Measurements from ENCODE around the gene CNTN5.

Gene CNTN5

DNA sequence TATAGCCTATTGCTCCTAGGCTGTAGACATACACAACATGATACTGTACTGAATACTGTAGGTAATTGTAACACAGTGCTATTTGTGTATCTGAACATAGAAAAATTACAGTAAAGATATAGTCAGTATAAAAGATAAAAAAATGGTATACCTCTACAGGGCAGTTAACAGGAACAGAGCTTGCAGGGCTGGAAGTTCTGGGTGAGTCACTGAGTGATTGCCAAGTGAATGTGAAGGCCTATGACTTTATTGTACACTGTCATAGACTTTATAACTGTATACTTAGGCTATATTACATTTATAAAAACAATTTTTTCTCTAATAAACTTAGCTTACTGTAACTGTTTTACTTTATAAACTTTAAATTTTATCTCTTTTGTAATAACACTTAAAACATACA is 1334.0 kb downstream of the CNTN5 start:
- no peak for DNase-seq

DNA sequence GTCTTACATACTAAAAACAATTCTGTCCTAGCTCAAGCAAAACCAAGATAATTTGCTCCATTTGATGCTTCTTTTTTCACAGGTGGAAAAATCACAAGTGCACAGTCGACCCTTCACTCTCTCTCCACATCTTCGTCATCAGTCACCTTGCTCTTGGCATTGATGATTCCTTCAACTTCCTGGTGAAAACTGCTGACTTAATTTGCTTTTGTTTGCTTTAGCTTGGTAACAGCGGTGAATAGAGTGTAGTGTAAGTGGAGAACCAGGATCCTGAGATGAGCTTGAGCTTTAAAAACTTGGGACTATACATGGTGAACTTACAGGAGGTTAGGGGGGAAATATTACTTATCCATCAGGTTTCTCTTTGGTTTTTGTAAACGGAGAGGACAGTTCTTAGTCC is 1335.3 kb downstream of the CNTN5 start:
- DNase-seq, result no peak

DNA sequence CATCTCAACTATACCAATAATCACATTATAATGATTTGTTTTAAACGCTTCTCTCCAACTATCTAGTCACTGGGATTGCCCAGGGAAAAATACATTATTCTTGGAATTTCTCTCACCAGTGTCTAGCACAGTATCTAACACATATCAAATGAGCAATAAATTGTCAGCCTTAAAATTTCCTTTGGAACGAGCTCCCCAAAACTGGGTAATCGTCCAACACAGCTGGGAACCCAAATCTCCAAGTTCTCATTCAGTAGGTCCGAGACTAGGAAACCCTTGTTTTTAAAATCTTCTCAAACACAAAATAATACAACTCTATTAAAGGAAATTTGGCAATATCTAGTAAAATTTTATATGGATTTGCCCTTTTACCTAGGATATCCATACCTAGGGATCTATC is 1338.5 kb downstream of the CNTN5 start:
- no peak for DNase-seq

DNA sequence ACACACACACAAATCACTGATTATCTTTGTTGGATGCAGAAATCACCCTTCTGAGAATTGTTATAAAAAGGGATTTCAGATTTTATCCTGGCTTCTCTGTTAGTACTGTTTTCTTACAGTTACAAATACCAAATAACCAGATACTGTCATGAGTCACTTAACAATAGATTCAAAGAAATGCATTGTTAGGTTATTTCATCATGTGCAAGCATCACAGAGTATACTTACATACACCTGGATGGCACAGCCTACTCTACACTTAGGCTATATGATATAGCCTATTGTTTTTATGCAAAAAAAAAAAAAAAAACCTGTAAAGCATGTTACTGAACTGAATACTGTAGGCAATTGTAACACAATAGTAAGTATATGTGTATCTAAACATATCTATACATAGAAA is 1347.1 kb downstream of the CNTN5 start:
- no peak for DNase-seq

DNA sequence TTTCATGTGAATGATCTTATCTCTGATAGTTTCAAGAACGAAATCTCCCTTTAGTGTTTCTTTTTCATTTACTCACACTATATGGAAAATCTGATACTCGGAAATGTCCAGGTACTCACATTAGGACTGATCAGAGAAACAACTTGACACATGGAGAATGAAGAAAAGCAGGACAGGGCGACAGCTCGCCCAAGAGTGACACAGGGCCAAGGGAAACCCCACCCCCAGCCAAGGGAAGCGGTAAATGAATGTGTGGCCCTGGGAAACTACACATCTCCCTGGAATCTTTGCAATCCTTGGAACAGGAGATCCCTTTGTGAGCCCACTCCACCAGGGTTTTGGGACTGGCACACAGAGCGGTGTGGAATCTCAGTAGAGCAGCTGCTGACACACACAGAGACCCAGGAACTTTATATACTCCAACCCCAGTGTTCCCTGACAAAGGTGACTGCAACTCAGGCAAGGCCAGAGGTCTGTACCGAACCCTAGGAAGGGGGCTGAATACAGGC is 1362.7 kb downstream of the CNTN5 start:
- DNase-seq, result no peak

DNA sequence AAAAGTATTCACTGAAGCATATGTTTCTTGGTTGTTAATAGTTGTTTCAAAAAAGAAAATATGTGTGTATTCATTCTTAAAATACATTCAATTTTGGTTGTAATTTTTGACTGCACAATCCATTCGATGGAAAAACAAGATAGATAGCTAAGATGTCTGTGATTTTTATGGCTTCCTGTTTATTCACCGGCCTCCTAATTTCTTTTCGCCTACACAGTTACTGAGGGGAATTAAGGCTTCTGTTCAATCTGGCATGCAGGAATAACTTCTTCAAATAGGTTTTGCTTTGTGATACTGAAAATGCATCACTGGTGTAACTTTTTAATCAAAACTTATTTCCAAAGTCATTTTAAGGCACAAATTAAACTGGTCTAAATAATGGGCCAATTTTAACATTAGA is 1375.5 kb downstream of the CNTN5 start:
- no peak for DNase-seq

DNA sequence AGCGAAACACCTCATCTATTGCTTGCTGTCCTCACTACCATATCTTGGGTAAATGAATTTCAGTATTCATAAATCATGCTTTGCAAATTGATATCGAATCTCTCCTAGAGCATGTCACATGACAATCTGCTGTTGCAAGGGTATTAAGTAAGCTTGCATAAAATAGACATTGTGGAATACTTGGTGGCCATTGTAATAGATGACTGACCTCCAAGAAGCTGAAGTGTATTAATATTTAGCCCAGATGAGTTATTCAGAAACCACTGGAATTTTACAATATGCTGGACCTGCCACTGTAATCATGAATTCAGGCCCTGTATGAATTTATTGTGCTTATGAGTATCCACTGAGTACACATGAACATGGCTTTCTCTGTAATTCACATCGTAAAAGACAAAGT is 1376.7 kb downstream of the CNTN5 start:
- no peak for DNase-seq

DNA sequence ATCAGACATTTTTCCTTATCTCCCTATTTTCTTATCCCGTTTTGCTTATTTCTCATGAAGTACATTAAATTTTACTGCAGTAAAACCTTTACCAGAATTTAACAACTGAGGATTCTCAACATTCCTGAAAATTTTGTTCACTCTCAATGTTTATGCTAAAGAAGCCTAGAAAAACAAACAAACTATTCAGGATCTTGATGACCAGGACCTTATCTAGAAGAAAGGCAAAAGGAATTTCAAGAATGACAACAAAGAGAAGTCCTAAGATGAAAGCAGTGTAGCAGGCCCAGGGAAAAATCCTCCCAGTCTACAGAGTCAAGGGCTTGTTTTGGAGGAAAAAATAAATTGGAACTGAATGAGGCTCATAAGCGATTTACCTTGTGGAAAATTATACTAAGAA is 1383.1 kb downstream of the CNTN5 start:
- no peak for DNase-seq

DNA sequence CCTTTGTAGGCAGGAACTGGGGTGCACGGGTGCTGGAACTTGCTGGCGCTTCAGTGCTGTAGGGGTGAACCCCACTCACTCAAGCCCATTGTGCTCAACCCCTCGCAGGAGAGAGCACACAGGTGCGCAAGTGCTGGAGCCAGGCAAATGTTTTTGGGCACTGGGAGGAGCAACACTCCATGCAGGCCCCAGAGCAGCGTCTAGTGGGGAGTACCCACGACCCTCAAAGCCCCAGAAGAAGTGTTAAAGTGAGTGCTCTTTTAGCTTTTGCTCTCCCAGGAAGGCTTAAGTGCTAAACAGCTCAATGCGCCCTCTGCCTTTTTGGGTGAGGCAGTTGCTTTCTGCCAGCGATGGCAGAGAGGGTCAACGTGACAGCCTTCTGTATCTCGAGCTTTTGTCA is 1384.2 kb downstream of the CNTN5 start:
- no peak for DNase-seq
